ENCODE data around the gene GPR132. TPM values are rescaled to one million over a fixed set of nuclear protein-coding genes. Genes with fewer than 3 reads are reported as not detected.
A peak's percentile ranks its signal among the peaks of the same experiment; 100 is the strongest.

GPR132 gene
- total and polyA plus RNA-seq, 9 of the 15 experiments (the other 6 are each of a cell fraction or from before 2014, with no cell fraction given) = 0.01 to 1.1 (median 0.25) TPM; not detected in 1

- intact Hi-C loops (cut with micrococcal nuclease) (no loop called here), in situ Hi-C loops (cut with MboI) (no loop called here)
- Histone ChIP-seq H3K9me3 (replicated peaks; ENCODE audit: control insufficient read depth, insufficient read depth, low read depth, low read length) (no peaks in the 10 kb centered on the region), H3K4me2 (ENCODE audit: insufficient read depth, low read length) (no peak overlapping the region), H3K36me3 (ENCODE audit: control insufficient read depth, insufficient read depth, low read length) (no peaks in the 10 kb centered on the region), H3K79me2 (ENCODE audit: control insufficient read depth, insufficient read depth, low read length) (no peaks in the 10 kb centered on the region), H3K27ac (ENCODE audit: extremely low read depth, low read depth, low read length) (no peak overlapping the region), H3K9me1 (ENCODE audit: control insufficient read depth, insufficient read depth, low read length) (peaks cover 4% of the 10 kb centered on the region), H3K9ac (ENCODE audit: insufficient read depth in 1 of 2, low read depth in 2 of 2, low read length in 2 of 2) (no peak overlapping the region), H3K4me3 (no peak overlapping the region), H2AFZ (ENCODE audit: low read depth, low read length) (no peak overlapping the region), H3K27me3 (ENCODE audit: control insufficient read depth in 2 of 2, insufficient read depth in 2 of 2, low read length in 2 of 2) (no peaks in the 10 kb centered on the region), H3K4me1 (replicated peaks in 1 of 2; ENCODE audit: control insufficient read depth in 2 of 2, insufficient read depth in 2 of 2, low read length in 2 of 2) (peaks cover 12 to 52% of the 10 kb centered on the region in 2 experiments; a peak in 4 of 5 replicates), H4K20me1 (replicated peaks; ENCODE audit: control insufficient read depth, insufficient read depth, low read length) (no peaks in the 10 kb centered on the region)
- TF ChIP-seq ZSCAN29 (IDR thresholded peaks at IDR 0.05) = no peak
- TF ChIP-seq ZFPM2 (CRISPR knock-in tag; IDR thresholded peaks at IDR 0.05) = no peak
- WGBS (ENCODE audit: insufficient coverage, low coverage, missing lambda C conversion rate) = 55% methylated on average over 12 of the region's 15 CpGs
- DNase-seq (ENCODE audit: extremely low read depth in 1 of 4, low spot score in 3 of 4) (no peak), FAIRE-seq (no peak), ATAC-seq (no peak)
- POLR2A ChIA-PET = interaction anchor here (0.8 to 1.2 kb wide), 2 partner anchors 13 to 51 kb away, joined by 3 read pairs; partner anchors contain the start of gene CDCA4
- BruUV-seq (replicated peaks) = no TSS peak
- CTCF ChIA-PET (ENCODE audit: low intra/inter-chr PET ratio) = no interaction called here
Observed at GRCh38 chr14:105071326-105071725, 6.1 kb upstream of the GPR132 start.

- no peak for ATAC-seq
- 42% methylated on average over 7 of the region's 7 CpGs for WGBS (ENCODE audit: insufficient coverage, low coverage, missing lambda C conversion rate)
- Histone ChIP-seq H3K79me2 (ENCODE audit: control insufficient read depth, insufficient read depth, low read length) (no peaks in the 10 kb centered on the region), H4K20me1 (replicated peaks; ENCODE audit: control insufficient read depth, insufficient read depth, low read length) (no peaks in the 10 kb centered on the region), H3K4me3 (no peak overlapping the region), H3K9ac (ENCODE audit: insufficient read depth in 1 of 2, low read depth in 2 of 2, low read length in 2 of 2) (peak overlapping the region in 1 of 2 experiments; percentile 68; a peak in 1 of 4 replicates), H3K9me3 (replicated peaks; ENCODE audit: control insufficient read depth, insufficient read depth, low read depth, low read length) (no peaks in the 10 kb centered on the region), H2AFZ (ENCODE audit: low read depth, low read length) (0 out of 2 replicates have a peak overlapping the region, but pooled peaks have one; percentile 70), H3K27ac (ENCODE audit: extremely low read depth, low read depth, low read length) (no peak overlapping the region), H3K27me3 (ENCODE audit: control insufficient read depth in 2 of 2, insufficient read depth in 2 of 2, low read length in 2 of 2) (no peaks in the 10 kb centered on the region), H3K4me2 (ENCODE audit: insufficient read depth, low read length) (0 out of 2 replicates have a peak overlapping the region, but pooled peaks have one; percentile 37), H3K4me1 (replicated peaks in 1 of 2; ENCODE audit: control insufficient read depth in 2 of 2, insufficient read depth in 2 of 2, low read length in 2 of 2) (peaks cover 8 to 52% of the 10 kb centered on the region in 2 experiments; a peak in 4 of 5 replicates), H3K36me3 (ENCODE audit: control insufficient read depth, insufficient read depth, low read length) (no peaks in the 10 kb centered on the region), H3K9me1 (ENCODE audit: control insufficient read depth, insufficient read depth, low read length) (peaks cover 4% of the 10 kb centered on the region)
- TF ChIP-seq ZBTB26 (CRISPR knock-in tag; IDR thresholded peaks at IDR 0.05) = no peak
- BruUV-seq (replicated peaks) = no TSS peak
- no peak for DNase-seq (ENCODE audit: extremely low read depth in 1 of 4, low spot score in 3 of 4)
- in situ Hi-C loops (cut with MboI) = no loop called here
- CTCF ChIA-PET (ENCODE audit: low intra/inter-chr PET ratio) = no interaction called here
- POLR2A ChIA-PET = no interaction called here
- no peak for FAIRE-seq
- intact Hi-C loops (cut with micrococcal nuclease) = no loop called here
Observed at GRCh38 chr14:105070760-105071137, 5.5 kb upstream of the GPR132 start.

Measured in K562 (cell line).